ENCODE data around the gene FOXB1.

Gene FOXB1

DNA sequence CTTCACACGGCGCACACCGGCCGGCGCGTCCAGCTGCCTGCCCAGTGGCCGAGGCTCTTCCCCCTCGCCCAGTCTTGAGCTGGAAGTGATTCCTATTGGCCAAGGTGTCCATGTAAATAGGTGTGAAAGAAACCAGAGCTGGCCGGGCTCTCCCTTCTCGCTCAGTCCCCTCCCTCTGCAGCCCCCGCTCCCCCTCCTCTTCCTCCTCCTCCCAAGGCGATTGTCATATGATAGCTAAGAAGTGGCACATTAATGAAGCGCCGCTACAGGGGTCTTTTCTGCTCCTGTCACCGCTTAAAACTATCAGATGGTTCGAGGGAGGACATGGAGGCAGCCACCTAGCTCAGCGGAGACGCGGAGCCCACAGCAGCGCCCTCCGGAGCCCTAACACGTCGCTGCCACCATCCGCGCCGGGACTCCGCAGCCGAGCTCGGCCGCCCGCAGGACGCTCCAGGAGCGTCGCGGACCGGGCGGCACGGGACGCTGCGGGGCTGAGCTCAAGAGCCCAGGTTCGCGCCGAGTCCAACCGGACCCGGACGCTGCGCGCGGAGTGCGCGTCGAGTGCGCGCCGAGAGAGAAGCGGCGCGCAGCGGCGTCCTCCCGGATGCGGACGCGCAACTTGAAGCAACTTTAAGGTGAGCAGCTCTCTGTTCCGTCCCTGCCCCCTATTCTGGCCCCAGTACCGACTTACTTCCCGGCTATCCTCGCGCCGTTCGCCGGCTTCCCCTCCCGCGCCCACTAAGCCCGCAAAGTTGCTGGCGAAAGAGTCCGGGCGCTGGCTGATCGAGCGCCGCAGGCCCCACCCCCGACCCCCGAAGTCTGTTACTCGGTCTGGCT is at the start of gene FOXB1:
FOXB1 (plus strand) TSS at position 303 of the 837 bp plus-strand sequence. CDS start 653 bp downstream, outside the sequence.
- DNase-seq: peak in 1 of 3 donors; percentile 33

DNA sequence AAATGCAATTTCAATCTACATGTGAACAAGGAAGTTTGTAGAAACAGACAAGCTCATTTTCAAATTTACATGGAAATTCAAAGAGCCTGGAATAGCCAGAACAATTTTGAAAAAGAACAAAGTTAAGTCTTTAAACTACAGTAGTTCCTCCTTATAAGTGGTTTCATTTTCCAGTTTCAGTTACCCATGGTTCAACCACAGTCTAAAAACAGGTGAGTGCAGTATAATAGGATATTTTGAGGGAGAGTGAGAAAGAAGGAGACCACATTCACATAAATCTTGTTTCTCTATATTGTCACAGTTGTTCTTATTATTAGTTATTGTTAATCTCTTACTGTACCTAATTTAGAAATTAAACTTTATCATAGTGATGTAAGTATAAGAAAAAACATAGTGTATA is 45.8 kb upstream of the FOXB1 start:
- no peak for DNase-seq

DNA sequence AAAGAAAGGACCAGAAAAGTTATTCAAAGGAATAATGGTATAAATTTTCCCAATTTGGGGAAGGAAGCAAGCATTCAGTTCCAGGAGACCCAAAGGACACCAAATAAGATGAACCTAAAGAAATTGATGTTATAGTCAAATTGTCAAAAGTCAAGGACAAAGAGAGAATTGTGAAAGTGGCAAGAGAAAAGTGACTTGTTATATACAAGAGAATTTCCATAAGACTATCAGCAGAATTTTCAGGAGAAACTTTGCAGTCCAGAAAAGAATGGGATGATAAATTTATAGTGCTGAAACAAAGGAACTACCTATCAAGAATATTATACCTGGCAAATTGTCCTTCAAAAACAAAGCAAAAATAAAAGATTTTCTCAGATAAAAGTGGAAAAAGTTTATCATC is 43.8 kb upstream of the FOXB1 start:
- DNase-seq: no peak

DNA sequence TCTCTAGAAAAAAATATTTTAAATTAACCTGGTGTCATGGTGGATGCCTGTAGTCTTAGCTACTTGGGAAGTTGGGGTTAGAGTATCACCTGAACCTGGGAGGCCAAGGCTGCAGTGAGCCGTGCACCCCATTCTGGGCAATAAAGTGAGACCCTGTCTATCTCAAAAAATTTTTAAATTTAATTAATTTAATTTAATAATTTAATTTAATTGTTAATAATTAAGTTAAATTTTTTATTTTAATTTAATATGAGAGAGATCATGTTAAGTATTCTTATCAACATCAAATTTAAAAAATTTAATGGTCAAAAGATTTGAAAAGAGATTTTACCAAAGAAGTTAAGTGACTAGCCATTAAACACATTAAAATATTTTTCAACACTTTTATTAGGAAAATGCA is 40.8 kb upstream of the FOXB1 start:
- DNase-seq: no peak

DNA sequence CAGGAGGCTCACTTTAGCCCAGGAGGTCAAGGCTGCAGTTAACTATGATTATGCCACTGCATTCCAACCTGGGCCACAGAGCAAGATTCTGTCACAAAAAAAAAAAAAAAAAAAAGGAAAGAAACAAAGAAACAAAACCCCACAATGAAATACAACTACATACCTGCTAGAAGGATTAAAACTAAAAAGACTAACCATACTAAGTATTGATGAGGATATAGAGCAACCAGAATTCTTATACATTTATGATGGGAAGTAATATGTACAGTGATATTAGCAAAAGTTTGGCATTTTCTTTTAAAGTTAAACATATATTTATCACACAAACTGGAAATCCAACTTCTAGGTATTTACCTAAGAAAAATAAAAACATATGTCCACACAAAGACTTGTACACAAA is 40.2 kb upstream of the FOXB1 start:
- no peak for DNase-seq

DNA sequence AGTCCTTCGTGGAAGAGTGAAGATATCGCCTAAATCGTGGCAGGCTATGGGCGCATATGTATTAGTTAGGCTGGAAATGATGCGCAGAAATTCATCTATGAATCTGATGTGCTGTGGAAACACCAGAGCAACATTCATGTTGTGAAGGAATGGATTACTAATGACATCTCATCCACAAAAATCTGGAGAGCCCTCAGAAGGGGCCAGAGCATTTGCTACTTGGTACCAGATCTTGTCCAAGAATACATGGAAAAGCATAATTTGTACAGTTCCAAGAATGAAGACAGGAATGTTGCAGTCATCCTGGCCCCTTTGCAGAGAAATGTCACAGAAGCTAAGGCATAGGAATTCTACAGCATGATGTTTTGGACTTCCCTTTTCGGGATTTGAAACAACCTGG is 38.4 kb upstream of the FOXB1 start:
- no peak for DNase-seq

DNA sequence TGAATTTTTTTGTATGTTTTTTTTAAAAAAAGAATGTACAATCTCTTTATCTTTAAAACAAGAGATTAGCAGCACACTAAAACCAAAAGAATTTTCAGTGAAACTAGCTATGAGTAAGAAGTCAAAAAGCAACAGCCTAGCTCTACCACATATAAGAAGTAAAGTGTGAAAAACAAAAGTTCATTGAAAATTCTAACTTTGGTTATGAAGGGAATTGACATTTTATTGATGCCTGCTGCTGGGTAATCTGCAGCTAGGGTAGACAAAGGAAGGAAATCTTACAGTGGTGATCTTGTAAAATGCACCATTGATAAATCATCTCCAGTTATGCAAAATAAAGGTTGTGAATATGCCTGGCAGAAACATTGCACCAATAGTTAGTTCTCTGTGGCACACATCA is 37.8 kb upstream of the FOXB1 start:
- no peak for DNase-seq

DNA sequence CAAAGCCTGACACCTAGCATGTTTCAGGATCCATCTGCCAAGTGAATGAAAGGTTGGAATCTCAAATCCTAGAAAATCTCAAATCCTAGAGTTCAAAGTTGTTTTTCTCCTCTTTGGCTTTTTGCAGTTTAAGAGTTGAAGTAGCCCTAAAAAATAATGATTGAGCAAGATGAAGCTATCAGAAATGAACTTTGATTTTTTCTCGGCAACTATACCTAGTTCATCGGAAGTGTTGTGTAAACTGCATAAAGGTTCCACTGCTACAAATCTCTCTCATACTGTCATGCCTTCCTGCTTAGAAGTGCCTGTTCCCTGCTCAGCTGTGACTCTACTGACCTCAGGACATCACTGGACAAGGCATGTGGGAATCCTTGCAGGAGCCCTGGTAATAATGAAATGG is 35.8 kb upstream of the FOXB1 start:
- DNase-seq: no peak

DNA sequence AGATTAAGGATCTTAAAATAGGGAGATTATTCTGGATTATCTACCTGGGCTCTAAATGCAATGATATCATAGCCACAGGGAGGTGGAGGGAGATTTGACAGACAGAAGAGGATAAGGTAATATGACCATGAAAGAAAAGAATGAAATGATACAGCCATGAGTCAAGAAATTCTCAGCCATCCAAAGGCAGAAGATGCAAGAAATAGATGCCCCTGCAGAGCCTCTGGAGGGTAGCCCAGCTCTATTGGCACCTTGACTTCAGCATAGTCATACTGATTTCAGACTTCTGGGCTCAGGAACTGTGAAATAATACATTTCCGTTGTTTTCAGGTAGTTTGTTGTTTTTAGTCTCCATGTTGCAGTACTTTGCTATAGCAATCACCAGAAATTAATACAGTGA is 31.9 kb upstream of the FOXB1 start:
- DNase-seq: no peak

DNA sequence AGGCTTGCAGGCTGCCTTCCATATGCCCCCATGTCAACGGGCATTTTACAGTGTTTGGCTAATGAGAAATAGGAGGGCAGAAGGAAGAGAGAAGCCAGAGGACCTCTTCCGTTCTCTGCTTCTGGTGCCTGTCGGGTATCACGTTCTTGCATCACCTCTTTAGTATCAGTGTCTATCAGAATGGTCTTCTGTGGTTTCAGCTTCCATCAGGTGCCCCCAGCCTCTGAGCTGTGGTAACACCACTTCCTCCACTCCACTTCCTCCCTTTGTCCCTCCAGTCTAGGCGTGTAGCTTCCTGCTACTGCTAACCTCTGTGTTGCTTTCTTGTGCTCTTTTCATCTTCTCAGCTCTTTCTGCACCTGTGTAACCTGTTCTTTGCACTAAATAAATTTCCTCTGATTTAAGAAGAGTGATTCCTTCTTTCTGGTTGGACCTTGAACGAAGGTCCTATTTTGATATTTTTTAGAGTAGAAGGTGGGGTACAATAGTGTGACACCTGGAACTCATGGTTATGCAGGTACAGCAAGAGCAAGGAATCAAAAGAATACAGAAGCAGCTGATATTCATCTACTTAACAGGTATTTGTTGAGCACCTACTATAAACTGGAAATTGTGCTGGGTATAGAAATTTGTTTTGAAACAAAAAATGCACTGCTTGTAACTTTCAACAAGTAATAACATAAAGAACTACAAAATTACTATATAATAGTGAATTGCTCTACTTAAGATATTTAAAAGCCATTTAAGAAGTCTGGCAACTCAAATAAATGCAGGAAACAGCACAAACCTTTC is 27.4 kb upstream of the FOXB1 start:
- DNase-seq: no peak

DNA sequence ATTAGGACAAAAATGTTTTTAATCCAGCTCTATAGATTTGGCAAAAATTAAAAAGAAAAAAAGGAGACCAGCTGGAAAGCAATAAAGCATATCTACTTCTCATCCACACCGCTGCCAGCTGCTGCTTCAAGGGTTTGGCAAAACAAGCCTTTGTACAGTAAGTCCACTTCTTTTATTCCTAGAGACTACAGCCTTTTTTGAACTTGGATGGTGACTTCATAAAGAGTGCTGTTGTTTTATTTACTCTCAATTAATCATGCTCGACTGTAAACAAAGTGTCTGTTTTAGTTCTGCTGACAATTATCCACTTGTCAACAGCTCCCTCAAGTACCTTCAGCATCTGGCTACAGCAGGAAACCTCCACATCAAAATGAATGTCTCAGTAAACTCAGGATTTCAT is 12.3 kb upstream of the FOXB1 start:
- DNase-seq: no peak

DNA sequence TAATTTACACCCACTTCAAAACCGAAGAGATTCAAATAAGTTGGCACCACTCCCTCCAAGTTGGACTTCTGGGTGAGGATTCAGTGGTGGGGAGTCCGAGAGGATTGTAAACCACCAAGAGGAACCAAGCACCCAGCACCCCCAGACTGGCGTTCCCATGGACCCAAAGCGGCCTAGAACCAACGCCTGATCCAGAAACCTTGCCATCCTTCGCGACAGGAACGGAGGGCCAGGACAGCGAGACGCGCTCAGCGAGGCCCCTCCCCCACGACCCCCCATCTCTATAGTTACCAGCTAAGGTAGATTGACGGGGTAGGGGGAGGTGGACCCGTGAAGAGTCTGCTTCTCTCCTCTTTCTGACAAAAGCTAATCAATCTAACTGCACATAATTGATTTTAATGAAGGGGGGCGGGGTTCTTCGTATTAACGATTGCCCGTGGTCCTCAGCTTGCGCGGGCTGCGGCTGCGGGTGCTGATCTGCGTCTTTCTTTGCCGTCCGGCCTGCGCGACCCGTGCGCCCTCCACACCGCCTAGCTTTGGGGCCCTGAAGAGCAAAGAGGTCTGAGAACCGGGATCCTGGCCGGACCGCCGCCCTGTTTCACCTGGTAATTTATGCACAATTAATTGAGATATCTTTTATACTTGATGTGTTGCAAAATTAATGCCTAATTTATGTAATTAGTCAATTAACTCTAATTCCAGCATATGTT is 10.9 kb upstream of the FOXB1 start:
- no peak for DNase-seq

DNA sequence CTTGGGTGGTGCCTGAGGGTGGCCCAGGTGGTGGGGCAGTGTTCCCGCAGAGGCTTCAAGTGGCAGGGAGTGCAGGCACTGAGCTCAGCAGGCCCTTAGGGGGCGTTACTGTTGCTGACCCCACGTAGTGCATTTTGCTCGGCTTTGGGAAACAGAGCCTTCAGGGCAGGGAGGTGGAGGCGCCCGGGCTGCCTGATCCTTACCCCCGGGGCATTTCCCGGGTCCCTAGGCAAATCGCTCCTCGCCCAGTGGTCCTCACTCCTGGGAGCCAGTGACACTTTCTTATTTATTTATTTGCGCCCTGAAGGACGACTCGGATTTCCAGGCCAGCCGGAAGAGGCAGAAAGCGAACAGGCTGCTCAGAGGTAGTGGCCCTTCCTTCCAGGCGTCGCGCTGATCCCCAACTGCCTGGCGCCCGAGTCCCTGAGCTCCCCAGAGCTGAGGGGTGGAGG is 10.1 kb upstream of the FOXB1 start:
- DNase-seq: no peak

DNA sequence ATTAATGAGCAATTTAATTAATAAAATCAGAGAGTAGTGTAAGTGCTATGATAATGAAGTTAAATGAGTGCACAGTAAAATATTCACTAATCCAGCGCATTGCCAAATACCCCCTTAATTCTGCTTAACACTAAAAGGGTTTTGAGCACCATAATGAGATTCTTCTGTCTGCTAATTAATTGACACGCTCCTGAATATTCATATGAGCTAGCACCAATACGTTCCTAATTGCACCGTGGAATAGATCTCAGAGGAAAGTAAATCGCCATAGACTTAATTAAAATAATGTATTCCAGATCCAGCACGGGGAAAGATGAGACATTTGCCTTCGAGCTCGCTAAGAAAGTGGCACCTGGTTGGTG is 9.6 kb upstream of the FOXB1 start:
- DNase-seq: no peak

DNA sequence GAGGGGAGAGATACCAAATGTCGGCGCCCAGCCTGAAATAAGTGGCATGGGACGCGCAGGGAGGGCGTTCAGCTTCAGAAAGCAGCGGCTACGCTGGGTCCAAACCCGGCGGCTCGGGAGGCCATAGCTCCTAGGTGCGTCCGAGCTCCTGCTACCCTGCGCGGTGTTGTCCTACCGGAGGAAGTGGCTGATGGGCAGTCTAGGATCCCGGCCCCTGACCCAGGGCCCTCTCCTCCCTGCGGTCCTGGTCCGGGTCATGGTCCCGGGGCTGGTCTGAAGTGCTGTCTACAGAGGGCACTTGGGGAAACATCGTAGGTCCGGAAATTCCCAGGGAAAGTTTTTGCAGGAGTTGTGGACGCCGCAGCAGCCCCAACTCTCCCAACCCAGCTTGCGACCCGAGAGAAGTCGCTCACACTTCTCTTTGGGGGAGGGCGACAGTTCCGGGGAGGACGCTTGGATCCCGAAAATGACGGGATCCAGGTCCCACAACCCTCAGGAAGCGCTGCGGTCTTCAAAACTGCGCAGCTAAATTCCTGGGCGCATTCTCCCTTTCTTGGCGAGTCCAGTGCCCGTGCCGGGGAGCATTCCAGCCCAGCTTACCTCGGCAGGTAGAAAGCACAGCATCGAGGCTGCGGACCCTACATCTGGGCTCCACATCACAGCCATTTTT is 9.1 kb upstream of the FOXB1 start:
- peak; percentile 48 to 59 (median 53) for DNase-seq

DNA sequence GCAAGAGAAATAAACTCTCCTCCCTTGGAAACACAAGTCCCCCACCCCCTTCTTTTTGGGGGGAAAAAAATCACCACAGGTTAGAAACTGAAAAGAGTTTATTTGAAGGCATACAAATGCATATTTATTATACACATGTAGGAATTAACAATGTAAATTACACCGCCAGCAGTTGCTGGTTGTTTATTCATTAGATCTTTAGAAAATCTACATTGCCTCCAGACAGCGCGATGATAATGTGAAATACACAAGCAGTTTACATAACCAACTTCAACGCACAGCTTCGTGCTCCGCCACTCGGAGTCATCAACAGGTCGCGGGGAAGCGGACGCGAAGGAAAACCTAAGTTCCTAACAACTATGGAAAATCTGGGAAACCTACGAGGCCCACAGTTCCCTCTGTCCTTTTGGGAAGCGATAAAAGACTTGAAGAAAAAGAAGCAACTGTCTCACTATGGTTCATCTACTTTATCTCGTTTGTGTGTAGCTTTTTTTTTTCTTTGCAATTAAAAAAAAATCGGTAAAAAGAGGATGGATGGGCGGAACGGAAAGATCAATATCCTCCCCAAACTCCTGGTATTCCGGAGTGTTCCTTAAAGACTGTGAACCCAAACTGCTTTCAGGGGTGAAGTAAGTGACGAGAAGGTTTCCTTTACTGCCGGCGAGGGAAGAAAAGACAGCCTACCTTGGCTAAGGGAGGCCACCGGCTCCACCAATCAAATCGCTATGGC is 8.4 kb upstream of the FOXB1 start:
- DNase-seq: no peak

DNA sequence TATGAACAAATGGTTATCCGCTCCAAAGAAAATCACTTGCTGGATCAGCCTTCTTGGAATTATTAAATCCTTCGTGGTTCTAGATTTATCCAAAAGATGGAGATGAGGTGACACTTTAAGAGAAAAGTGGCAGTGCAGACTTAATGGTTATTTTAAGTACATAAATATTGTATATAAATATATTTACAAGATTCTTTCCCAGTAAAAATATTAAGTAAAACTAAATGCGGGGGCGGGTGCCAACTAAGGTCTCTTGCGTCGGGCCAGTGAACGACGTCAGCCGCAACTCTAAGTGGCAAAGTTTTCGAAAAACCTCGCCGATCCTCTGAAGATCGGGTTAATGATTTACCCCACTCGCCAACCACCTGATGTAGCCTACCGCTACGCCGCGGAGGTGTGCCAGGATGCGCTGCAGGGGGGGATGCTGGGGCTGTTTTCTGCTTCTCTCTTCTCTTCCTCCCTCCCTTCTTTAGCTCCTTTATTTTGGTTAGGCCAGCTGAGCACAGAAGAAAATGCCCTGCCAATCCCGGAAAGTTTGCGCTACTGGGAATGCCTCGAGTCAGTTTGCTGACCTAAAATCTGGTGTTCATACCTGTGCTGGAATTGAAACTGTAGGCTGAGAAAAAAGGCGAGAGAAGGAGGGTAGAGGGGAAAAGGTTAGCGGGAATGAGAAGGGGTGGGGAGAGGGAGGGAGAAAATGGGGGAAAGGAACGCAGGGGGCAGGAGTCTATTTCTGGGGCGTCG is 7.6 kb upstream of the FOXB1 start:
- DNase-seq: peak in 2 of 3 donors; percentile 32 to 41

DNA sequence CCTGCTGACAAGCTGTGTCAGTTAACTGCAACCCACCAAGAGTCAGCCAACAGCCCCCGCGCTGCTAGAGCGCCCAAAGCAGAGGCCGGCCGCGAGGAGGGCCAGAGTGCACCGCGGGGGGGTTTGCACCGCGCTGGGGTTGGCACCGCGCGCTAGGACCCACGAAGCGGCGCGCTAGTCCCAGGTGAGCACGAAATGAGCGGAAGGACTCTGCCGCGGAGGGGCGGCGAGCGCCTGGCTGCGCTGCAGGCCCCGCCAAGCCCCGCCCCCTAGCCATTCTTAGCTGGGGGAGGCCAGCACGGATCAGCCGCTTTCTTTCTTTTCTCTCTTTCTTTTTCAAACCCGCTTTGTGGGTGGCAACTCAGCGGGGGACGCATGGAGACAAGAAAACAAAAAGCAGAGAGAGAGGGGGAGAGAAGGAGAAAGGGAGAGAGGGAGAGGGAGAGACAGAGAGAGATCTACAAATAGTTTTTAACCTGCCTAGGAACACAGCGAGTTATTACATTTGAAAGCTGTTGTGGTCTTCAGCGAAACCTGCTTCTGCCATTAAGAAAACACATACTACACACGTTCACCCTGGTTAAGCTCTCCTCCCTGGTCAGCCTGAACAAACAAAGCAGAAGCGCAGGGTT is 6.9 kb upstream of the FOXB1 start:
- DNase-seq: no peak

DNA sequence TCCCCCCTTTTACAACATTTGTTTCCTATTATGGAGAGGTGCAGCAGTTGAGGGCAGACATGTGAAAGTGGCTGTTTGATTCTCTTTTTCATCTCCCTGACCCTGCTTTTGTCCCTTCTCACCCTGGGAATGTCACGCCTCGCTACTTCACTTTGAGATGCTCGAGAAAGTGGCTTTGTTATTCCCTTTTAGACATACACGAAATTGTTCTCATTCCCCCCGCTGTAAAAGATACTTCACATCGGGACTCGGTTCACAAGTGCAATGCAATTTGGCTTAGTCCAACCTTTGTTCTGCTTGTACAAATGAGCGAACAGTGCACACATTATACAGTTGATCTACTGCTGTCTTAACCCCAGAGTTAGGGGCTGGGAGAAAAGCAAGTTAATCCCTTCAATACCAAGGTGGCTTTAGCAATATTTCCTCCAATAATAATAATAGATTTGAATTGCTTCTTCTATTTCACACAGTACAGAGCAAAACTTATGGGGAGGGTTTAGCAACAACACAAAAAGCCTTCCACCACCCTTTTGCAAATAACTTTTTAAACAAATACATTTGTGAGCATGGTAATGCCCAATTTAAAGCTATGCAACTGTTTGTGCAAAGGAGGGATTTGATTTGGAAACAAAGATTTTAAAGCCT is 5.7 kb upstream of the FOXB1 start:
- no peak for DNase-seq

DNA sequence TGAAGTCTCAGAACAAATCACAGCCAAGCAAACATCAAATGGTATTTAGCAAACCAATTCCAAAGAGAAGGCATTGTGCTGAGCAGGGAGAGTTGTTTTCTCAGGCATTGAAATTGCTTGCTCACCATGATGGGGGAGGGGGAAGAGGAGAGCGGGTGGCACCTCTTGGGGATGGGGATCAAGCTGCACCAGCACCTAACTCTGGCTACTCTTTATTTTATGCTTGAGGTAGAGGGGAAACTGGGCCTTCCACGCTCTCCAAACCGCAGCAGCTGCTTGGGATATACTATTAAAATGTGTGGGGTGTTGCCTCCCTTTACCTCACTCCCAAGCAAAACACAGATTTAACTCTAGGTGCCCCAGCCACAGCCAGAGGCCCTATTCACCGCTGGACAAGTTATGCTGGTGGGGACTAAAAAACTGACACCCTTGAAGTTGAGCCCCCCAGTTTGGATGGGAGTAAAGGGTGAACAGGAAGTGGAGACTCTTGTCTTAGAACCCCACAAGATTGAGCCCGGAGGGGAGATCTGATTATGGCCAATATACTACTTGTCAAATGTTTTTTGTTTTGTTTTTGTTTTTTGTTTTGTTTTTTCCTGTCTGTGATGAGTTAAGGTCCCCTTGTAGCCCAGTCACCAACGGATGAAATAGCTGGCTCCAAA is 5.0 kb upstream of the FOXB1 start:
- DNase-seq: no peak
